Measurements from ENCODE around the gene MPST.
"Not testable (repeated sequence)": the region's sequence is repeated elsewhere in the genome, so short reads cannot be mapped to it uniquely, and the experiment has no call there.

MPST gene

DNA sequence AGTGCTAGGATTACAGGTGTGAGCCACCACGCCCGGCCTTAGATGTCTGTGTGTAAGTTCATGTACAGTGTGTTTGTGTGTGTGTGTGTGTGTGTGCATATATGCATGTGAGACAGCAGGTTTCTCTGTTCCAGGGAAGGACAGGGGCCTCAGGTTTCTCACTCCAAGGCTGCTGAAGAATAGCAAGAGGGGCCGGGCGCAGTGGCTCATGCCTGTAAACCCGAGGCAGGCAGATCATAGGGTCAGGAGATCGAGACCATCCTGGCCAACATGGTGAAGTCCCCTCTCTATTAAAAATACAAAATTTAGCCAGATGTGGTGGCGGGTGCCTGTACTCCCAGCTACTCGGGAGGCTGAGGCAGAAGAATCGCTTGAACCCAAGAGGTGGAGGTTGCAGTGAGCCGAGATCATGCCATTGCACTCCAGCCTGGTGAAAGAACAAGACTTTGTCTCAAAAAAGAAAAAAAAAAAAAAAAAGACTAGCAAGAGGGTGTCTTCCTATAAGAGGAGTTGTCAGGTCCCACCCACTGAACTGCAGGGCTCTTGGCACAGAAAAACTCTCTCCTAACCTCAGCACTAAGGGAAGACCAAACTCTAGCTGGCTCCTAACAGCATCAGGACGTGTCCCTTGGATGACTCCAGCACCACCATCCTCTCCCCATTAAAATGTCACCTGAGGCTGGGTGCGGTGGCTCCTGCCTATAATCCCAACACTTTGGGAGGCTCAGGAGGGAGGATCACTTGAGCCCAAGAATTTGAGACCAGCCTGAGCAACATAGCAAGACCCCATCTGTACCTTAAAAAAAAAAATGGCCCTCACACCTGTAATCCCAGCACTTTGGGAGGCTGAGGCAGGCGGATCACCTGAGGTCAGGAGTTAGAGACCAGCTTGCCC lies 40.3 kb upstream of the MPST start:
- DNase-seq (ENCODE audit: low read depth) = no peak
- TF ChIP-seq, protein P1, sequence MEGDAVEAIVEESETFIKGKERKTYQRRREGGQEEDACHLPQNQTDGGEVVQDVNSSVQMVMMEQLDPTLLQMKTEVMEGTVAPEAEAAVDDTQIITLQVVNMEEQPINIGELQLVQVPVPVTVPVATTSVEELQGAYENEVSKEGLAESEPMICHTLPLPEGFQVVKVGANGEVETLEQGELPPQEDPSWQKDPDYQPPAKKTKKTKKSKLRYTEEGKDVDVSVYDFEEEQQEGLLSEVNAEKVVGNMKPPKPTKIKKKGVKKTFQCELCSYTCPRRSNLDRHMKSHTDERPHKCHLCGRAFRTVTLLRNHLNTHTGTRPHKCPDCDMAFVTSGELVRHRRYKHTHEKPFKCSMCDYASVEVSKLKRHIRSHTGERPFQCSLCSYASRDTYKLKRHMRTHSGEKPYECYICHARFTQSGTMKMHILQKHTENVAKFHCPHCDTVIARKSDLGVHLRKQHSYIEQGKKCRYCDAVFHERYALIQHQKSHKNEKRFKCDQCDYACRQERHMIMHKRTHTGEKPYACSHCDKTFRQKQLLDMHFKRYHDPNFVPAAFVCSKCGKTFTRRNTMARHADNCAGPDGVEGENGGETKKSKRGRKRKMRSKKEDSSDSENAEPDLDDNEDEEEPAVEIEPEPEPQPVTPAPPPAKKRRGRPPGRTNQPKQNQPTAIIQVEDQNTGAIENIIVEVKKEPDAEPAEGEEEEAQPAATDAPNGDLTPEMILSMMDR (IDR thresholded peaks at IDR 0.05; ENCODE audit: insufficient read depth, low read depth, low read length, missing control alignments) = no peak
- no peak overlapping the region for H3K4me3 ChIP-seq (ENCODE audit: low read length)

DNA sequence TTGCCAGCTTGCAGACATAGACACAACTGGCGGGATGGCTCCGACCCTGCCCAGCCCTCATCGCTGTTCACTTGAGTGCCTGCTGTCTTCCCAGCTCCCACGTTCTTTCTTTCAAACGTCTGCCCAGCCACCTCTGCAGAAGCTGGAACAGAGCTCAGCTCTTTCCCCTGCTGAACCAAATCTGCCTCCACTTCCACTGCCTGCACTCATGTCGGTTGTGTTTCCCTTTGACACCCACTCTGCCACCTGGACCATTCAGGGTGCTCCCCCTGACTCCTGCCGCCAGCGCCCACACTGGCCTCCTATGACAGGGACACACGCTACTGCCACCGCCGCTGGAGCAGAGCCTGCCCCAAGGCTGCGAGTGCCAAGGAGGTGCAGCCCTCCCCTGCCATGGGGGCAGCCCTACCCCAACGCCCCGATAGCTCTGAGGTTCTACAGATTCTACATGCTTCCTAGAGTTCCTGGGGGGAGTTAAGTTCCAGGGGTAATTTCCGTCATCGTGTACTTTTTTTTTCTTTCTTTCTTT lies 38.2 kb upstream of the MPST start:
- H3K4me3 ChIP-seq (ENCODE audit: low read length) = no peak overlapping the region
- DNase-seq (ENCODE audit: low read depth) = no peak
- TF ChIP-seq, protein P1 (IDR thresholded peaks at IDR 0.05; ENCODE audit: insufficient read depth, low read depth, low read length, missing control alignments) = no peak

DNA sequence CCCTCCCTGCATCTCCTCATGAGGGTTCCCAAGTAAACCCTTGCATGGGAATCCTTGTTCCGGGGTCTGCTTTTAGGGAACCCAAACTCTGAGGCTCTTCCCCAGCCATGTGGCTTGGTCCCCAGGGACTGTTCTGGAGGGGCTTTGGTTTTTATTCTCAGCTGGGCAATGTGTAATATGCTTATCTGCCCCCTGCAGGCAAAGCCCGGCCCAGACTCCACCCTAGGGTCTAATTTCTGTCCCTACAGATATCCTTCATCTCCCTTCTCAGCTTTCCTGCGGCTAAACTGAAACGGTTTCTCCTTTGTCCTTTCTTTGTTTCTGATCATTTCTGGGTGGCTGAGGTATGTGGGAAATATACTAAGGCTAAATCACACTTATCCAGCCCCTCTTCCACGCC lies 37.4 kb upstream of the MPST start:
- H3K4me3 ChIP-seq (ENCODE audit: low read length) = no peak overlapping the region
- no peak for DNase-seq (ENCODE audit: low read depth)
- TF ChIP-seq, protein P1 (IDR thresholded peaks at IDR 0.05; ENCODE audit: insufficient read depth, low read depth, low read length, missing control alignments) = no peak

DNA sequence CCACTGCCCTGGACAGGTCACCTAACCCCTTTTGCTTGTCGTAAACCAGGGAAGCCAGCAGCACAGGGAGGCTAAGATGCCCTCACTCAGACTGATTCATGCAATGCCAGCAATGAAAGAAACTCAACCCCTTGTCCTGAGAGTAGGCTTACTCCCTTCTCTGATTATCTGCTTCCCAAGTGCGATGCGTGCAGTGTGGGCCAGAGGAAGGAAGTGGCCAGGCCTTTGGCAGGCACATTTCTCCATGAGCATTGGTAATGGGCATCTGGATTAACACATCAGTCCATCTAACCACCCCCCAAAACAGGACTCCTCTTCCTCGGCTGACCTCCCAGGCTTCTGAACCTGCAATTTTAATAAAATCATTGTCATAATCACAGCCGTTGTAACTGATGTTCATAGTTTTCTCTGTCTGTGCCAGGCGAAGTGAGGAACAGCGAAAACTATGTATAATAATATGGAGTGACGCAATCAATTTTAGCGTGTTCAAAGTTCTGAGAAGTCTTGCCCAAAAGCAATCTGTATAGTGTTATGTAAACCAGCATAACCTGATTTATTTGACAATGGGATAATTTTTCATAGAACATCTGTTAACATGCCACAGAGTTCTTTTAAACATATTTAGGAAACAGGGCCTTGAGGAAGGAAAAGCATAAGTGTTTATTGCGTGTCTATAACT lies 34.2 kb upstream of the MPST start:
- no peak overlapping the region for H3K4me3 ChIP-seq (ENCODE audit: low read length)
- DNase-seq (ENCODE audit: low read depth) = peak; percentile 57
- TF ChIP-seq, protein P1 (IDR thresholded peaks at IDR 0.05; ENCODE audit: insufficient read depth, low read depth, low read length, missing control alignments) = no peak

DNA sequence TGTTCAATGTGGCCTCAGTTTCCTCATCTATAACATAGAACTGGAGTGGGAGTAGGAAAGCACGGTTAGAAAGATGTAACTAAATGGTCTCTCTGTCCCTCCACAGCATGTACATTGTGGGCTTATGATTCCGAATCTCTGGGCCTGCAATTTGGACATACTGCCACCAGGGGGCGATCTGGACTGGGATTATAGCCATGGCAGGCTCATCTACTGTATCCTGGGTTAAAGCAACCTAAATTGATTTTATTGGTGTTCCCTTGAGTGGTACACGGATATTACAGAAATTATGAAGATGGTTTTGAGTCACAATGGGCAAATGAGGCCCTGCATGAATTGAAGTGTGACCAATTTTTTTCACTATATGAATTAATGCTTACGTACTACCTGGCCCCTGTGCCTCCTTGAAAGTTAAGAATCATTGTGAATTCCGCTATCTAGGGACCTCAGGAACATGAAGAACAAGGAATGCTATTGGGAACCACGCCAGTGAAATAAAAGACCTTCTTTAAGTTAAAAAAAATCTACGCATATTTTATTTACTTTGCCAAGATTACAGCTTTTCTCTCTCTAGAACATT lies 33.2 kb upstream of the MPST start:
- DNase-seq (ENCODE audit: low read depth) = peak; percentile 19
- TF ChIP-seq, protein P1 (IDR thresholded peaks at IDR 0.05; ENCODE audit: insufficient read depth, low read depth, low read length, missing control alignments) = peak; percentile 65

DNA sequence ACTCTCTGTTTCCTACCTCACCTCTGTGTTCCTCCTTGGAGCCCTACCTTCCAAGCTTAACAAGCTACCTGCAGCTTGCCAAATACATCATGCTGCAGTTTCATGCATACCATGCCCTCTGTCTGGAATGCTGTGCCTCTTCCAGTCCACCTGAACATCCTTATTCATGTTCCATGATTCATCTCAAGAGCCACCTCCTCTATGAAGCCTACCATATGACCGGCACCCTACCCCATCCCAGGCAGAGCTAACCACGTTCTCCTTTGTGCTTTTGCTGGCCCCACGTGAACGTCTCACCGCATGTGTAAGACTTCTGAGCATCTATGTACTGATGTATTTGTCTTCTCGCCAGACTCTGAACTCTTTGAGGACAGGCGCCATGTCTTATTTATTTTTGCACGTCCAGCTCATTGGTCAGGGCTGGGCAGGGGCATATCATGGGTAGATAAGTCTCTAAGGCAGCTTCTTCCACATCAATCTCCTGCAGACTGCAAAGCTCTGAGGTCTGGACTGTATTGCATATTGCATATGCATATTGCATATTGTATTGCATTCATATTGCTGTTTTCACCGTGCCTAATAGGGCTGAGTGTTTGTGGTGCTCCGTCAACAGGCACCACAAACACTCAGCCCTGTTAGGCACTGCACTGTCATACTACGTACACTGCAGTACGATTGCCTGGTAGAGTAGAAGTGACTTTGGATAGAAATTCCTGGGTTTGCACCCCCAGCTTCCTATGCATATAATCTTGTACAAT lies 31.3 kb upstream of the MPST start:
- TF ChIP-seq, protein P1 (IDR thresholded peaks at IDR 0.05; ENCODE audit: insufficient read depth, low read depth, low read length, missing control alignments) = no peak
- no peak overlapping the region for H3K4me3 ChIP-seq (ENCODE audit: low read length)
- DNase-seq (ENCODE audit: low read depth) = no peak

More for the DNA sequence above, 33.2 kb upstream of the MPST start:
- no peak overlapping the region for H3K4me3 ChIP-seq (ENCODE audit: low read length)

DNA sequence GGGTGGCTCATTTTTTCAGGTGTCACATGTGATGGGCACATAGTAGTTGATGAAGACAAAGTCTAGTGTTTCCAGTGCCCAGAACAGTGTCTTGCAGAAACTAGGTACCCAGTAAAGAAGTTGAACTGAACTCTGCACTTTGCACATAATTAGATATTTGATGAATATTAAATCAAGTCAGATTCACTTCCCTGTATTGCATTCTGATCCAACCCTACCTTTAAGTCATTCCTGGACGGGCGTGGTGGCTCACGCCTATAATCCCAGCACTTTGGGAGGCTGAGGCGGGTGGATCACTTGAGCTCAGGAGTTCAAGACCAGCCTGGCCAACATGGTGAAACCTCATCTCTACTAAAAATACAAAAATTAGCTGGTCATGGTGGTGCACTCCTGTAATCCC lies 30.5 kb upstream of the MPST start:
- not testable (repeated sequence) for H3K4me3 ChIP-seq (ENCODE audit: low read length); DNase-seq (ENCODE audit: low read depth)

Data from epithelial cell of esophagus (primary cell).